Prostate gland (tissue), 2 donors: ENCODE data around the gene CABP4. TPM values are rescaled to one million over a fixed set of nuclear protein-coding genes. Genes with fewer than 3 reads are reported as not detected.

ENCODE experiments used
- DNase-seq: peaks from one replicate; pipeline ENCODE4 v3.0.0-alpha.2; 2019; ENCODE audit warnings: low spot score
- H3K27ac ChIP-seq, 2 donors: fragments of 200-600 bp; sonication (generic); 2 replicates each; pipeline ENCODE4 v1.5.1; 2017 to 2019
- H3K27me3 ChIP-seq: fragments of 200-600 bp; sonication (generic); replicated peaks from 2 replicates; pipeline ENCODE4 v1.5.1; 2019; ENCODE audit not compliant: insufficient read depth
- H3K36me3 ChIP-seq, 2 donors: fragments of 200-600 bp; sonication (generic); 1 replicate in 1 of 2; 2 replicates in 1 of 2; pipeline versions ENCODE4 v1.5.1 to v1.8.1; 2017 to 2019
- H3K4me1 ChIP-seq: fragments of 200-600 bp; sonication (generic); replicated peaks from 2 replicates; pipeline ENCODE4 v1.5.1; 2019
- H3K4me3 ChIP-seq, 2 donors: fragments of 200-600 bp; sonication (generic); 2 replicates each; pipeline ENCODE4 v1.5.1; 2017 to 2019
- H3K9me3 ChIP-seq: fragments of 200-600 bp; sonication (generic); 2 replicates; pipeline ENCODE4 v1.5.1; 2017
- POLR2A ChIP-seq: fragments of 450-650 bp; IDR thresholded peaks from one replicate; pipeline ENCODE4 v1.6.1; 2016; ENCODE audit warnings: antibody characterized with exemption, mild to moderate bottlenecking
- POLR2AphosphoS5 ChIP-seq: sonication (generic); formaldehyde crosslinking; IDR thresholded peaks from one replicate; pipeline ENCODE4 v1.6.1; 2017; ENCODE audit warnings: antibody characterized with exemption
- WGBS: methylation state at CpG from one replicate; pipeline ENCODE4 v1.1.5; 2018; 5-methylcytosine and 5-hydroxymethylcytosine counted together
- intact Hi-C: fragments of 100-400 bp; cut with DNase I; formaldehyde crosslinking; loops from one replicate; pipeline ENCODE4 v1.14.2; 2022
- total RNA-seq, 2 donors: library from RNA; depleted of rRNA; stranded (reverse); fragments of >200 nt; gene quantifications; one replicate each; pipeline ENCODE4 v1.1.0, GENCODE V29; 2016
- TF ChIP-seq, protein P1 (sequence below), 4 experiments: fragments of 200-600 bp in 2 of 4; fragments of 450-650 bp in 2 of 4; sonication (generic) in 2 of 4; IDR thresholded peaks; 1 replicate in 3 of 4; 2 replicates in 1 of 4; pipeline ENCODE4 v1.5.1; 2016 to 2019; ENCODE audit warnings: antibody characterized with exemption in 4 of 4, mild to moderate bottlenecking in 2 of 4, moderate library complexity in 2 of 4

The CABP4 gene
- total RNA-seq, 2 donors from 2014 or later, result 4.3 to 6.1 TPM

DNA sequence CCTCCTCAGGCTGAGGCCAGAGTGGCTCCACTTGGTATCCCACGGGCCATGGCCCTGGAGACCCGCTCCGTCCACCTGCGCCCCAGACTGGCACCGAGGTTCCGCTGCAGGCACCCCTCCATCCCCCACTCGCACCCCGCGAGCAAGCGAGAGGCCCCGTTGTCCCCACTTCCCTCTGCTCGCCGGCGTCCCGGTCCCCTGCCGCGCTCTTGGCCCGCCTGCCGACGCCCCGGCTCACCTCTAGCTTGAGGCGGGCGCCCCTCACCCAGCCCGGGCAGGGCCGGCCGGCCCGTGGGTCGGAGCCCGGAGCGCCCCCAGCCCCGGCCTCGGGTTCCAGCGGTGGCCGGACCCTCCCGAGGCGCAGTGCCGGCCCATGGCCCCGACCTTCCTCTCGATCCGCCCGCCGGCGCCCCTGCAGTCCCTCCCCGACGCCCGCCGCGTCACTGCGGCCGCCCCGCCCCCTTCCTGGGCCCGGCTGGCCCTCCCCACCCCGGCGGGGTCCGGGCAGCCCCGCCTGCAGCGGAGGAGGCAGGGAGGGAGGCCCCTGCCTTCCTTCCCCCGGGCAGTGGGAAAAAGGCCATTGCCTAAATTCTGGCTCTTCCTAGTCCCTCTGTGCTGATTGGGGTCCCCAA is 49.9 kb downstream of the CABP4 start, which contains the start of gene PITPNM1:
PITPNM1 (minus strand) TSS at position 414 of the 632 bp plus-strand sequence. CDS start 1,183 bp downstream, outside the sequence.
- intact Hi-C loops, result loop anchor here (5.0 to 10.0 kb wide), 2 partner anchors 103 to 150 kb away; partner anchors contain the start of genes POLD4, PPP1CA and TBC1D10C
- Histone ChIP-seq H3K36me3 (peaks cover 0 to 2% of the 10 kb centered on the region in 2 donors), H3K4me1 (peaks cover 9% of the 10 kb centered on the region), H3K9me3 (no peaks in the 10 kb centered on the region), H3K27me3 (no peaks in the 10 kb centered on the region), H3K4me3 (peak within 1 kb of the TSS; percentile 46 to 48), H3K27ac (peak within 1 kb of the TSS; percentile 97 to 98)
- 1% methylated on average over 52 of the region's 58 CpGs for WGBS
- TF ChIP-seq POLR2A, result peak; percentile 77
- TF ChIP-seq, protein P1, sequence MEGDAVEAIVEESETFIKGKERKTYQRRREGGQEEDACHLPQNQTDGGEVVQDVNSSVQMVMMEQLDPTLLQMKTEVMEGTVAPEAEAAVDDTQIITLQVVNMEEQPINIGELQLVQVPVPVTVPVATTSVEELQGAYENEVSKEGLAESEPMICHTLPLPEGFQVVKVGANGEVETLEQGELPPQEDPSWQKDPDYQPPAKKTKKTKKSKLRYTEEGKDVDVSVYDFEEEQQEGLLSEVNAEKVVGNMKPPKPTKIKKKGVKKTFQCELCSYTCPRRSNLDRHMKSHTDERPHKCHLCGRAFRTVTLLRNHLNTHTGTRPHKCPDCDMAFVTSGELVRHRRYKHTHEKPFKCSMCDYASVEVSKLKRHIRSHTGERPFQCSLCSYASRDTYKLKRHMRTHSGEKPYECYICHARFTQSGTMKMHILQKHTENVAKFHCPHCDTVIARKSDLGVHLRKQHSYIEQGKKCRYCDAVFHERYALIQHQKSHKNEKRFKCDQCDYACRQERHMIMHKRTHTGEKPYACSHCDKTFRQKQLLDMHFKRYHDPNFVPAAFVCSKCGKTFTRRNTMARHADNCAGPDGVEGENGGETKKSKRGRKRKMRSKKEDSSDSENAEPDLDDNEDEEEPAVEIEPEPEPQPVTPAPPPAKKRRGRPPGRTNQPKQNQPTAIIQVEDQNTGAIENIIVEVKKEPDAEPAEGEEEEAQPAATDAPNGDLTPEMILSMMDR (IDR thresholded peaks at IDR 0.05), result no peak
- DNase-seq, result peak; percentile 49

DNA sequence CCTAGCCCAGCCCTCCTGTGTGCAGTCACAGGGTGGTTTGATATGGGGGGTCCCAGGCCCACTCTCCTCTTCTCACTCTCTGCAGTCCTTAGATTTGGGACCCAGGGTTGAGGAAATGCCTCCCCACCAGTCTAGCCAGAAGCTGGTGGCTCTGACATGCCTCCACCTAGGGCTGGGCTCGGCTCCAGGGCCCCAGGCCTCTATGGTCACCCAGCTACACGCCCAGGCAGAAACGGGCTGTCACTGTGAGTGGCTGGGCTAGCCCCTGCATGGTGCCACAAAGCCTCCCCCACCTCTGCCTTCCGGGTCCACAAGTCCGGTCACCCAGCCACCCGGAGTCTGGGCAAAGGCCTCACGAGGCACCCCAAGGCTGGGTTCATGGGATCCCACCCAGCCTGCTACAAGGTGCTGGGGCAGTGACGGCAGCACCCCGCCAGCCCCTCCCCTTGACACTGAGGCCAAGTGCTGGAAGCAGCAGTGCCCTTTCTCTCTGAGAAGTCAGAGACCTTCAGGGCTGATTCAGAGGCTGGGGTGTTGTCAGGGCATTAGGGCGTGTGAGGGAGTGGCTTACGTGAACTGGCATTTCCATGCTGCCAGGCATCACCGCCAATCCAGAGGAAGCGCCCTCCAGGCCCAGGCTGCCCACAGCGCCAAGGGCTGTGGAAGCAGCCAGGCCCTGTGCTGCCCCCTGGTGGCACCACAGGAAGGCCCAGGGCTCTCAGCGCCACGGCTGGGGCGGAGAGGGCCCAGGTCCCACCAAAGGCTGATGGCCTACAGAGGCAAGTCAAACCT is 50.6 kb downstream of the CABP4 start:
- peaks cover 9% of the 10 kb centered on the region for H3K4me1 ChIP-seq
- WGBS, result 9% methylated on average over 16 of the region's 17 CpGs
- TF ChIP-seq POLR2AphosphoS5 (peak; percentile 92), POLR2A (peak; percentile 81)
- TF ChIP-seq, protein P1 (IDR thresholded peaks at IDR 0.05), result peak; percentile 89 to 99 (median 98)
- H3K27me3 ChIP-seq, result no peaks in the 10 kb centered on the region
- H3K9me3 ChIP-seq, result no peaks in the 10 kb centered on the region
- peak overlapping the region; percentile 97 to 98 for H3K27ac ChIP-seq
- DNase-seq, result peak; percentile 89
- intact Hi-C loops, result loop anchor here (5.0 to 10.0 kb wide), 2 partner anchors 104 to 151 kb away; partner anchors contain the start of genes POLD4, PPP1CA and TBC1D10C
- peaks cover 0 to 2% of the 10 kb centered on the region in 2 donors for H3K36me3 ChIP-seq
- peak overlapping the region in 1 of 2 donors; percentile 46 for H3K4me3 ChIP-seq

DNA sequence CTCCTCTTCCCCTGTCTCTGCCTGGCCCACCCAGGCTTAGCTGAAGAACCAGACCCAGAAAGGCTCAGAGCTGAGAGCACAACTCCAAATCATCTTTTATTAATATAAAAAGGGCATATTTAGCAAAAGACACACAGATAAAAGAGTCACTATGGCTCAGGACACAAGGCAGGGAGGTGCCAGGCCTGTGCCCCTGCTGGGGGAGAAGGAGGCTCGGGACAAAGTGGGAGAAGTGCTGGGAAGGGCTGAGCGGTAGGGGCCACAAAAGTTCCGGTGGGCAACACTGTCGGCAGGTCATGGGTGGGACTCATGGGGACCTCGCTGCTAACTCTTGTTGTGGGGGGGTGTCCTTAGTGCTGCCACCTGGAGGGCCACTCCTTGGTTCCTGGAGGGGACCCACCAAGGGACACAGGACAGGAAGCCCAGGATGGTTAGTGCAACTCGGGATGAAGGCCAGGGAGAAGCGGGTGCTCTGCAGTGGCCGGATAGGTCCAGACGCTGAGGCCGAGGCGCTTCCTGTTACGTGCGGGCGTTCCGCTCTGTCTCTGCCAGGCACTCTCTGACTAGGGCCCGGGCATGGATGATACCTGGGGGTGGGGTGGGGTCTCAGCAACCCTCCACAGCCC is 51.4 kb downstream of the CABP4 start:
- intact Hi-C loops, result loop anchor here (5.0 to 10.0 kb wide), 2 partner anchors 104 to 152 kb away; partner anchors contain the start of genes POLD4, PPP1CA and TBC1D10C
- TF ChIP-seq, protein P1 (IDR thresholded peaks at IDR 0.05), result peak in 1 of 4 experiments; percentile 40
- no peak for TF ChIP-seq POLR2AphosphoS5
- Histone ChIP-seq H3K4me3 (peak overlapping the region in 1 of 2 donors; percentile 71), H3K27me3 (no peaks in the 10 kb centered on the region), H3K36me3 (peaks cover 0 to 2% of the 10 kb centered on the region in 2 donors), H3K9me3 (no peaks in the 10 kb centered on the region), H3K4me1 (peaks cover 9% of the 10 kb centered on the region), H3K27ac (peak overlapping the region; percentile 97 to 98)
- DNase-seq, result no peak
- WGBS, result 82% methylated on average over 16 of the region's 16 CpGs

DNA sequence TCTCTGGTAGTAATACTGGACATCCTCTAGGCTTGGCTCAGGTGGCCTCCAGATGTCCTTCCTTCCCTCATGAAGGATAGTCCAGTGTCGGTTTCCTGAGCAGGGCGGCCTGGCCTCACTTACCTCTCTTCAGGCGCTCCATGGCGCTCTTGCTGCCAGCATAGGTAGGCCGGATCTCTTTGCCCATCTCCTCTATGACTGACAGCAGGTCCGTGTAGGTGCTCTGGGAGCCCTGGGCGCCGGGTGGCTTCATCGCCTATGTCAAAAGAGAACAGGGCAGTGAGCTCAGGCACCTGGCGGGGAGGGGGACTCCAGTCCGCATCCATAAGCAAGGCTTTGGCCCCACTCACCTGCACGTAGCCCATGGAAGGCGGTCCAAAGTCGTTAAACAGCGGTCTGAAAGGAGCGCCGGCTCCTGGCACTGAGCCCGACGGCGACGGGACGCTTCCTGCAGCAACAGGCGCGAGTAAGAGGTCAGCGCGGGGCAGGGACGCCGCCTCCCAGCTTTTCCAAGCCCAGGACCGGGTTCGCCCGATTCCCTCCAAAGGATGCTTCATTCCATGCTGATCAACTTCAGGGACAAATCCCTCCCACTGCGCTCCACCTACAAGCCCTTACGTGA is 52.2 kb downstream of the CABP4 start:
- H3K27ac ChIP-seq, result peak overlapping the region; percentile 97 to 98
- peak; percentile 63 for DNase-seq
- no peak for TF ChIP-seq POLR2A
- TF ChIP-seq POLR2AphosphoS5, result no peak
- H3K4me3 ChIP-seq, result peak overlapping the region; percentile 71 to 74
- 29% methylated on average over 33 of the region's 33 CpGs for WGBS
- no peaks in the 10 kb centered on the region for H3K36me3 ChIP-seq
- peaks cover 9% of the 10 kb centered on the region for H3K4me1 ChIP-seq
- intact Hi-C loops, result loop anchor here (5.0 to 10.0 kb wide), 2 partner anchors 105 to 153 kb away; partner anchors contain the start of genes POLD4, PPP1CA and TBC1D10C
- H3K27me3 ChIP-seq, result no peaks in the 10 kb centered on the region
- H3K9me3 ChIP-seq, result no peaks in the 10 kb centered on the region
